ENCODE measurements around the gene NPC1. TPM values are rescaled to one million over a fixed set of nuclear protein-coding genes. Genes with fewer than 3 reads are reported as not detected.

The NPC1 gene
- total RNA-seq, 1 experiment from 2014 or later = 29.5 TPM

DNA sequence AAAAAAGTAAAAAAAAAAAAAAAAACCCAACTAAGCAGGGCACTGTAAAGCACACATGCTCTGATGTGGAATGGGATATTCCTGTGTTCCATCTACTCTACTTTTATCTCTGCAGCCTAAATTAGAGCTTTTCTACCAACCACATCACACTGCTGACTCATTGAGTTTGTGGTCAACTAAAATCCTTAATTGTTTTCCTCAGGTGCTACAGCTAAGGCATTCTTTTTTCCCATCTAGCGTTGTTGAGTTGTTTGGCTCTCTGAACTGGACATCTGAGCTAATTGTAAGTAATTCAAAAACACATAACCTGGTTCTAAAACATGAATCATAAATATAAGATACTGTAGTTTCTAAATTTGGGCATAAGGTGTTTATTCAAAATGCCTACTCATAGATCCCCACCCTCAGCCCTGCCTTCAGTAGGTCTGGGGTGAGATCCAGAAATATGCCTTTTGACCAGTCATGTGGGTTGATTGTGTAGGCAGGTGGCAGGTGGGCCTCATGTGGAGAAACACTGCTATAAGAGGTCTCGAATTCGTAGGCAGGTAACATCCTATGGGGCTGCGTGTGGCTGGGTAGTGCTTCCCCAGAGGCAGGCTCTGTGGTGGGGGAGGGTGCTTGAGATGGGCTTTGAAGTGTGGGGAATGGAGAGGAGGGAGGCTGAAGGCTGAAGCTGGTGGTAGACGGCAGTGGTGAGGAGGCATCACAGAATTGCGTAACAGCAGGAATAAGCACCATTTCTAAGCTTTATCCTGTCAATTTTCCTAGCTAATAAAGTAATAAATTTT is 49.2 kb upstream of the NPC1 start:
- H3K9me3 ChIP-seq = no peaks in the 10 kb centered on the region
- intact Hi-C loops (cut with micrococcal nuclease; ENCODE audit: unreplicated experiment) = no loop called here
- H3K27me3 Mint-ChIP-seq (ENCODE audit: insufficient read depth, unreplicated experiment) = no peaks in the 10 kb centered on the region
- no peak for DNase-seq
- ChIA-PET CTCF (no interaction called here), POLR2A (no interaction called here)
- no peaks in the 10 kb centered on the region for H3K36me3 Mint-ChIP-seq (ENCODE audit: insufficient read depth, unreplicated experiment)
- H3K27ac Mint-ChIP-seq (ENCODE audit: unreplicated experiment) = no peak overlapping the region
- TF ChIP-seq, protein P1, sequence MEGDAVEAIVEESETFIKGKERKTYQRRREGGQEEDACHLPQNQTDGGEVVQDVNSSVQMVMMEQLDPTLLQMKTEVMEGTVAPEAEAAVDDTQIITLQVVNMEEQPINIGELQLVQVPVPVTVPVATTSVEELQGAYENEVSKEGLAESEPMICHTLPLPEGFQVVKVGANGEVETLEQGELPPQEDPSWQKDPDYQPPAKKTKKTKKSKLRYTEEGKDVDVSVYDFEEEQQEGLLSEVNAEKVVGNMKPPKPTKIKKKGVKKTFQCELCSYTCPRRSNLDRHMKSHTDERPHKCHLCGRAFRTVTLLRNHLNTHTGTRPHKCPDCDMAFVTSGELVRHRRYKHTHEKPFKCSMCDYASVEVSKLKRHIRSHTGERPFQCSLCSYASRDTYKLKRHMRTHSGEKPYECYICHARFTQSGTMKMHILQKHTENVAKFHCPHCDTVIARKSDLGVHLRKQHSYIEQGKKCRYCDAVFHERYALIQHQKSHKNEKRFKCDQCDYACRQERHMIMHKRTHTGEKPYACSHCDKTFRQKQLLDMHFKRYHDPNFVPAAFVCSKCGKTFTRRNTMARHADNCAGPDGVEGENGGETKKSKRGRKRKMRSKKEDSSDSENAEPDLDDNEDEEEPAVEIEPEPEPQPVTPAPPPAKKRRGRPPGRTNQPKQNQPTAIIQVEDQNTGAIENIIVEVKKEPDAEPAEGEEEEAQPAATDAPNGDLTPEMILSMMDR (IDR thresholded peaks at IDR 0.05; ENCODE audit: insufficient read depth in 1 of 2, low read depth in 1 of 2, low read length in 1 of 2, severe bottlenecking in 1 of 2, unreplicated experiment in 1 of 2) = no peak
- no peaks in the 10 kb centered on the region for H3K36me3 ChIP-seq (ENCODE audit: control insufficient read depth, insufficient read depth, low read length)
- no peaks in the 10 kb centered on the region for H3K27me3 ChIP-seq (replicated peaks; ENCODE audit: control insufficient read depth, insufficient read depth, low read length)
- BruUV-seq (replicated peaks) = no TSS peak
- H3K4me3 Mint-ChIP-seq (ENCODE audit: unreplicated experiment) = no peak overlapping the region
- no peaks in the 10 kb centered on the region for H3K4me1 ChIP-seq
- H3K4me1 Mint-ChIP-seq (ENCODE audit: low read depth, unreplicated experiment) = no peaks in the 10 kb centered on the region
- no peaks in the 10 kb centered on the region for H3K9me3 Mint-ChIP-seq (ENCODE audit: unreplicated experiment)
- H3K4me3 ChIP-seq (ENCODE audit: low read depth, low read length) = no peak overlapping the region

DNA sequence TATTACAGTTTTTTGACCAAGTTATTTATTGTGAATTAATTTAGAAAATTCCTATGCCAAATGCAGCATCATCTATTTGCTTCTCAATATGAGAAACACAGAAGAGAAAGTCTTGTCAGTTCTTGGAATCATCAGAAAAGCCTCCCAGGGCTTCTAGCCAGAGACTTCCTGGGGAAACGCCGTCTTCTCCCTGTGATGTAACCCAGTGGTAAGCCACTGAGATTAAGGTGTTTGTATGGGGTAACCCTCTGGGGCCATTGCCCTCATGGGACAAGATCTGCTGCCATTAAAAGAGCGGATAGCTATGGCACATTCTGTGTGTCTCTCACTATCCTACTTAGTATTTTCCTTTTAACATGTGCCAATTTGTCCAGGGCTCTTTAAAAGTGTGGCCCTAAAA is 48.4 kb upstream of the NPC1 start:
- Histone ChIP-seq H3K36me3 (ENCODE audit: control insufficient read depth, insufficient read depth, low read length) (no peaks in the 10 kb centered on the region), H3K4me1 (peaks cover 5% of the 10 kb centered on the region; the same call in 1 of the 2 replicates), H3K4me3 (ENCODE audit: low read depth, low read length) (no peak overlapping the region), H3K9me3 (no peaks in the 10 kb centered on the region), H3K27me3 (replicated peaks; ENCODE audit: control insufficient read depth, insufficient read depth, low read length) (no peaks in the 10 kb centered on the region)
- Mint-ChIP-seq H3K27me3 (ENCODE audit: insufficient read depth, unreplicated experiment) (no peaks in the 10 kb centered on the region), H3K4me3 (ENCODE audit: unreplicated experiment) (no peak overlapping the region), H3K4me1 (ENCODE audit: low read depth, unreplicated experiment) (no peaks in the 10 kb centered on the region), H3K9me3 (ENCODE audit: unreplicated experiment) (no peaks in the 10 kb centered on the region), H3K36me3 (ENCODE audit: insufficient read depth, unreplicated experiment) (peaks cover 3% of the 10 kb centered on the region), H3K27ac (ENCODE audit: unreplicated experiment) (no peak overlapping the region)
- ChIA-PET CTCF (no interaction called here), POLR2A (no interaction called here)
- no TSS peak for BruUV-seq (replicated peaks)
- intact Hi-C loops (cut with micrococcal nuclease; ENCODE audit: unreplicated experiment) = no loop called here
- DNase-seq = no peak
- TF ChIP-seq, protein P1 (IDR thresholded peaks at IDR 0.05; ENCODE audit: insufficient read depth in 1 of 2, low read depth in 1 of 2, low read length in 1 of 2, severe bottlenecking in 1 of 2, unreplicated experiment in 1 of 2) = no peak

DNA sequence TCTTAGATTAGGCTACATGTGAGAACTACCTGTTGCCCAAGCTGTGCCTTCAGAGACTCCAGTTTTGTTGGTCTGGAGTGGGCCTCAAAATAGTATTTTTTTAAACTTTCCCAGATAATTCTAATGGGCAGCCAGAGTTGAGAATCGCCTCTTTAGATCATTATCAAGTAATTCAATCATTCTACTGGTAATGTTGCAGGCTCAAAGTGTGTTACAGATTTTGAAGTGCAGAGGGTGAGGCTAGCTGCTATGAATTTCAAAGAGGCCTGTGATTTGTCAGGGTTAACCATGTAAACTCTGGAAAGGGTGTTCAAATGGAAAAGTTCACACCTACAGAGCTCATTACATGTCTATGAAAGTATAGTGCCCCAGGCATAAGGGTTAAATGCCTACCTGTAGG is 46.3 kb upstream of the NPC1 start:
- DNase-seq = no peak
- Mint-ChIP-seq H3K4me1 (ENCODE audit: low read depth, unreplicated experiment) (no peaks in the 10 kb centered on the region), H3K27ac (ENCODE audit: unreplicated experiment) (no peak overlapping the region), H3K36me3 (ENCODE audit: insufficient read depth, unreplicated experiment) (peaks cover 6% of the 10 kb centered on the region), H3K9me3 (ENCODE audit: unreplicated experiment) (no peaks in the 10 kb centered on the region), H3K27me3 (ENCODE audit: insufficient read depth, unreplicated experiment) (no peaks in the 10 kb centered on the region), H3K4me3 (ENCODE audit: unreplicated experiment) (no peak overlapping the region)
- Histone ChIP-seq H3K4me3 (ENCODE audit: low read depth, low read length) (no peak overlapping the region), H3K9me3 (no peaks in the 10 kb centered on the region), H3K4me1 (peaks cover 10% of the 10 kb centered on the region), H3K27me3 (replicated peaks; ENCODE audit: control insufficient read depth, insufficient read depth, low read length) (no peaks in the 10 kb centered on the region), H3K36me3 (ENCODE audit: control insufficient read depth, insufficient read depth, low read length) (no peaks in the 10 kb centered on the region)
- TF ChIP-seq, protein P1 (IDR thresholded peaks at IDR 0.05; ENCODE audit: insufficient read depth in 1 of 2, low read depth in 1 of 2, low read length in 1 of 2, severe bottlenecking in 1 of 2, unreplicated experiment in 1 of 2) = no peak
- ChIA-PET CTCF (no interaction called here), POLR2A (no interaction called here)
- intact Hi-C loops (cut with micrococcal nuclease; ENCODE audit: unreplicated experiment) = no loop called here
- no TSS peak for BruUV-seq (replicated peaks)
